Endothelial cell (in vitro differentiated cells): ENCODE results near the gene ZNF335. TPM values are rescaled to one million over a fixed set of nuclear protein-coding genes. Genes with fewer than 3 reads are reported as not detected.

Experiments used
- DNase-seq: peaks from one replicate; pipeline ENCODE4 v3.0.0; 2021; ENCODE audit warnings: low spot score
- H3K27ac Mint-ChIP-seq: one replicate; pipeline ENCODE4 v1.8.0; 2021; ENCODE audit warnings: mixed read lengths, inconsistent platforms; ENCODE audit not compliant: unreplicated experiment
- H3K27me3 Mint-ChIP-seq: one replicate; pipeline ENCODE4 v1.8.0; 2021; ENCODE audit warnings: mild to moderate bottlenecking, moderate library complexity, mixed read lengths, inconsistent platforms; ENCODE audit not compliant: unreplicated experiment
- H3K36me3 Mint-ChIP-seq: one replicate; pipeline ENCODE4 v1.8.0; 2021; ENCODE audit warnings: mild to moderate bottlenecking, low read depth, mixed read lengths, inconsistent platforms; ENCODE audit not compliant: unreplicated experiment
- H3K4me1 Mint-ChIP-seq: one replicate; pipeline ENCODE4 v1.8.0; 2021; ENCODE audit warnings: mild to moderate bottlenecking, mixed read lengths, inconsistent platforms; ENCODE audit not compliant: unreplicated experiment
- H3K4me3 Mint-ChIP-seq: one replicate; pipeline ENCODE4 v1.8.0; 2021; ENCODE audit warnings: mild to moderate bottlenecking, mixed read lengths, inconsistent platforms; ENCODE audit not compliant: unreplicated experiment
- H3K9me3 Mint-ChIP-seq: one replicate; pipeline ENCODE4 v1.8.0; 2021; ENCODE audit warnings: mixed read lengths, inconsistent platforms; ENCODE audit not compliant: unreplicated experiment
- CTCF ChIP-seq: fragments of 200-600 bp; sonication (generic); IDR thresholded peaks from one replicate; pipeline ENCODE4 v1.5.0; 2021; ENCODE audit warnings: antibody characterized with exemption; ENCODE audit not compliant: unreplicated experiment
- total RNA-seq: library from RNA; stranded (reverse); fragmentation: NEBNext Ultra II Directional; extraction: Animal tissue kit (Norgen Biotek cat#: 25700); gene quantifications from one replicate; pipeline ENCODE4 v1.2.1, GENCODE V29; 2021; ENCODE audit not compliant: unreplicated experiment

Gene ZNF335
- total RNA-seq, 1 donor from 2014 or later: 22.9 TPM

- no peak for DNase-seq
- Mint-ChIP-seq H3K36me3 (peaks cover 7% of the 10 kb centered on the region), H3K27ac (no peak overlapping the region), H3K9me3 (no peaks in the 10 kb centered on the region), H3K4me3 (no peak overlapping the region), H3K27me3 (peaks cover 17% of the 10 kb centered on the region), H3K4me1 (peaks cover 57% of the 10 kb centered on the region)
- TF ChIP-seq CTCF: no peak
Measured at GRCh38 chr20:46006964-46007363, 35.0 kb upstream of the ZNF335 start.

GRCh38 chr20:46006022-46006705, 34.2 kb upstream of the ZNF335 start:
- no peak for DNase-seq
- Mint-ChIP-seq H3K9me3 (no peaks in the 10 kb centered on the region), H3K4me1 (peaks cover 65% of the 10 kb centered on the region), H3K36me3 (no peaks in the 10 kb centered on the region), H3K4me3 (peak overlapping the region; percentile 32), H3K27ac (no peak overlapping the region), H3K27me3 (peaks cover 13% of the 10 kb centered on the region)
- no peak for TF ChIP-seq CTCF

GRCh38 chr20:46004889-46005473, 33.0 kb upstream of the ZNF335 start:
- H3K4me1 Mint-ChIP-seq: peaks cover 73% of the 10 kb centered on the region
- peak overlapping the region; percentile 67 for H3K27ac Mint-ChIP-seq
- TF ChIP-seq CTCF: no peak
- DNase-seq: no peak
- peaks cover 13% of the 10 kb centered on the region for H3K27me3 Mint-ChIP-seq
- no peaks in the 10 kb centered on the region for H3K9me3 Mint-ChIP-seq
- H3K4me3 Mint-ChIP-seq: no peak overlapping the region
- H3K36me3 Mint-ChIP-seq: no peaks in the 10 kb centered on the region

GRCh38 chr20:46004187-46004586, 32.2 kb upstream of the ZNF335 start:
- no peak for DNase-seq
- Mint-ChIP-seq H3K27me3 (peaks cover 9% of the 10 kb centered on the region), H3K4me1 (peaks cover 80% of the 10 kb centered on the region), H3K36me3 (no peaks in the 10 kb centered on the region), H3K9me3 (no peaks in the 10 kb centered on the region), H3K4me3 (peak overlapping the region; percentile 1), H3K27ac (no peak overlapping the region)
- TF ChIP-seq CTCF: no peak

GRCh38 chr20:46002008-46002407, 30.0 kb upstream of the ZNF335 start:
- no peak for DNase-seq
- Mint-ChIP-seq H3K36me3 (no peaks in the 10 kb centered on the region), H3K4me1 (peaks cover 80% of the 10 kb centered on the region), H3K9me3 (no peaks in the 10 kb centered on the region), H3K4me3 (no peak overlapping the region), H3K27me3 (peaks cover 12% of the 10 kb centered on the region), H3K27ac (no peak overlapping the region)
- TF ChIP-seq CTCF: no peak
